HEK293 (cell line): ENCODE data around the gene LETM1.
"Not testable (repeated sequence)": the region's sequence is repeated elsewhere in the genome, so short reads cannot be mapped to it uniquely, and the experiment has no call there.

ENCODE experiments used
- CTCF ChIA-PET: fragments of 350-600 bp; formaldehyde crosslinking; extraction: SDS; loops from one replicate; lab custom pipeline; 2021; ENCODE audit warnings: antibody characterized with exemption; lab: Yijun Ruan, JAX
- POLR2A ChIA-PET: fragments of 300-600 bp; formaldehyde crosslinking; extraction: SDS; loops from one replicate; lab custom pipeline; 2020; ENCODE audit warnings: antibody characterized with exemption, inconsistent platforms; lab: Yijun Ruan, JAX
- H3K27ac ChIP-seq: fragments of 200-500 bp; sonication (Bioruptor generic); 2 replicates; pipeline ENCODE4 v1.5.1; 2014; ENCODE audit warnings: low read depth, low read length, control low read depth, inconsistent platforms; ENCODE audit errors: extremely low read depth
- H3K36me3 ChIP-seq, 2 experiments: fragments of 200-500 bp in 1 of 2; sonication (Bioruptor generic) in 1 of 2; 1 replicate in 1 of 2; 2 replicates in 1 of 2; pipeline ENCODE4 v1.5.1; 2014 to 2017; ENCODE audit warnings: inconsistent platforms in 2 of 2, low read length in 2 of 2; ENCODE audit not compliant: control insufficient read depth in 2 of 2, insufficient read depth in 1 of 2
- H3K4me1 ChIP-seq: fragments of 200-500 bp; sonication (Bioruptor generic); 2 replicates; pipeline ENCODE4 v1.5.1; 2014; ENCODE audit warnings: mild to moderate bottlenecking, low read length, inconsistent platforms; ENCODE audit not compliant: control insufficient read depth, insufficient read depth
- H3K4me3 ChIP-seq: 2 replicates; pipeline ENCODE4 v1.5.1; 2011; ENCODE audit warnings: low read depth, mild to moderate bottlenecking, control low read depth, low read length, moderate library complexity
- H3K9me3 ChIP-seq: fragments of 200-500 bp; sonication (Bioruptor generic); 2 replicates; pipeline ENCODE4 v1.5.1; 2014; ENCODE audit warnings: low read depth, low read length, inconsistent platforms; ENCODE audit not compliant: control insufficient read depth, insufficient read depth
- EGR2 ChIP-seq: fragments of 450-650 bp; formaldehyde crosslinking; IDR thresholded peaks from 2 replicates; pipeline ENCODE4 v1.5.1; 2016; ENCODE audit warnings: low read depth, missing biosample characterization, missing genetic modification characterization
- FEZF1 ChIP-seq: fragments of 450-650 bp; formaldehyde crosslinking; IDR thresholded peaks from 2 replicates; pipeline ENCODE4 v1.5.1; 2016; ENCODE audit warnings: missing biosample characterization, missing genetic modification characterization
- GLI4 ChIP-seq: fragments of 450-650 bp; formaldehyde crosslinking; IDR thresholded peaks from 2 replicates; pipeline ENCODE4 v1.5.1; 2016; ENCODE audit warnings: missing biosample characterization, missing genetic modification characterization
- HOXC10 ChIP-seq: sonication (generic); formaldehyde crosslinking; IDR thresholded peaks from 2 replicates; pipeline ENCODE4 v1.8.1; 2023; ENCODE audit warnings: mild to moderate bottlenecking, missing genetic modification reagents
- PRDM6 ChIP-seq: fragments of 450-650 bp; formaldehyde crosslinking; IDR thresholded peaks from 2 replicates; pipeline ENCODE4 v1.5.1; 2017; ENCODE audit warnings: missing biosample characterization, missing genetic modification characterization
- ZBTB48 ChIP-seq: fragments of 450-650 bp; formaldehyde crosslinking; IDR thresholded peaks from 2 replicates; pipeline ENCODE4 v1.5.1; 2016; ENCODE audit warnings: missing biosample characterization, missing genetic modification characterization
- ZNF121 ChIP-seq: fragments of 450-650 bp; formaldehyde crosslinking; IDR thresholded peaks from 2 replicates; pipeline ENCODE4 v1.5.1; 2016; ENCODE audit warnings: missing biosample characterization, missing genetic modification characterization
- ZNF133 ChIP-seq: fragments of 450-650 bp; formaldehyde crosslinking; IDR thresholded peaks from 2 replicates; pipeline ENCODE4 v1.5.1; 2016; ENCODE audit warnings: missing biosample characterization, missing genetic modification characterization
- ZNF138 ChIP-seq: fragments of 450-650 bp; formaldehyde crosslinking; IDR thresholded peaks from 2 replicates; pipeline ENCODE4 v1.5.1; 2016; ENCODE audit warnings: missing biosample characterization, missing genetic modification characterization, borderline replicate concordance
- ZNF148 ChIP-seq: fragments of 450-650 bp; formaldehyde crosslinking; IDR thresholded peaks from 2 replicates; pipeline ENCODE4 v1.5.0; 2017; ENCODE audit warnings: missing biosample characterization, missing genetic modification characterization, borderline replicate concordance
- ZNF214 ChIP-seq: fragments of 450-650 bp; formaldehyde crosslinking; IDR thresholded peaks from 2 replicates; pipeline ENCODE4 v1.5.1; 2017; ENCODE audit warnings: missing biosample characterization, mild to moderate bottlenecking, missing genetic modification characterization, borderline replicate concordance
- ZNF223 ChIP-seq: fragments of 450-650 bp; formaldehyde crosslinking; IDR thresholded peaks from 2 replicates; pipeline ENCODE4 v1.5.1; 2016; ENCODE audit warnings: missing biosample characterization, missing genetic modification characterization
- ZNF23 ChIP-seq: fragments of 450-650 bp; formaldehyde crosslinking; IDR thresholded peaks from 2 replicates; pipeline ENCODE4 v1.5.1; 2016; ENCODE audit warnings: missing biosample characterization, missing genetic modification characterization, borderline replicate concordance
- ZNF266 ChIP-seq: fragments of 450-650 bp; formaldehyde crosslinking; IDR thresholded peaks from 2 replicates; pipeline ENCODE4 v1.5.1; 2016; ENCODE audit warnings: missing biosample characterization, missing genetic modification characterization, low read depth
- ZNF354C ChIP-seq: fragments of 450-650 bp; formaldehyde crosslinking; IDR thresholded peaks from 2 replicates; pipeline ENCODE4 v1.5.1; 2016; ENCODE audit warnings: missing biosample characterization, missing genetic modification characterization, low read depth, borderline replicate concordance
- ZNF660 ChIP-seq: fragments of 450-650 bp; IDR thresholded peaks from 2 replicates; pipeline ENCODE4 v1.5.1; 2018; ENCODE audit warnings: missing biosample characterization, mild to moderate bottlenecking, missing genetic modification characterization
- ZNF776 ChIP-seq: fragments of 450-650 bp; formaldehyde crosslinking; IDR thresholded peaks from 2 replicates; pipeline ENCODE4 v1.5.0; 2017; ENCODE audit warnings: missing biosample characterization, missing genetic modification characterization, borderline replicate concordance
- ZXDB ChIP-seq: fragments of 450-650 bp; formaldehyde crosslinking; IDR thresholded peaks from 2 replicates; pipeline ENCODE4 v1.5.1; 2016; ENCODE audit warnings: missing biosample characterization, missing genetic modification characterization
- TF ChIP-seq, protein P1 (sequence below): fragments of 450-650 bp; IDR thresholded peaks from 2 replicates; pipeline ENCODE4 v1.5.1; 2018; ENCODE audit warnings: missing biosample characterization, mild to moderate bottlenecking, missing genetic modification characterization
- TF ChIP-seq, protein P2 (sequence below): fragments of 450-650 bp; formaldehyde crosslinking; IDR thresholded peaks from 2 replicates; pipeline ENCODE4 v1.5.1; 2016; ENCODE audit warnings: missing biosample characterization, missing genetic modification characterization, borderline replicate concordance
- TF ChIP-seq, protein P3 (sequence below): fragments of 450-650 bp; formaldehyde crosslinking; IDR thresholded peaks from 2 replicates; pipeline ENCODE4 v1.5.1; 2017; ENCODE audit warnings: missing biosample characterization, missing genetic modification characterization

The LETM1 gene

GRCh38 chr4:1837069-1837468 is 18.9 kb downstream of the LETM1 start (continued):
- TF ChIP-seq, protein P1, sequence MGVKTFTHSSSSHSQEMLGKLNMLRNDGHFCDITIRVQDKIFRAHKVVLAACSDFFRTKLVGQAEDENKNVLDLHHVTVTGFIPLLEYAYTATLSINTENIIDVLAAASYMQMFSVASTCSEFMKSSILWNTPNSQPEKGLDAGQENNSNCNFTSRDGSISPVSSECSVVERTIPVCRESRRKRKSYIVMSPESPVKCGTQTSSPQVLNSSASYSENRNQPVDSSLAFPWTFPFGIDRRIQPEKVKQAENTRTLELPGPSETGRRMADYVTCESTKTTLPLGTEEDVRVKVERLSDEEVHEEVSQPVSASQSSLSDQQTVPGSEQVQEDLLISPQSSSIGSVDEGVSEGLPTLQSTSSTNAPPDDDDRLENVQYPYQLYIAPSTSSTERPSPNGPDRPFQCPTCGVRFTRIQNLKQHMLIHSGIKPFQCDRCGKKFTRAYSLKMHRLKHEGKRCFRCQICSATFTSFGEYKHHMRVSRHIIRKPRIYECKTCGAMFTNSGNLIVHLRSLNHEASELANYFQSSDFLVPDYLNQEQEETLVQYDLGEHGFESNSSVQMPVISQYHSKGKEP = no peak
- TF ChIP-seq, protein P2, sequence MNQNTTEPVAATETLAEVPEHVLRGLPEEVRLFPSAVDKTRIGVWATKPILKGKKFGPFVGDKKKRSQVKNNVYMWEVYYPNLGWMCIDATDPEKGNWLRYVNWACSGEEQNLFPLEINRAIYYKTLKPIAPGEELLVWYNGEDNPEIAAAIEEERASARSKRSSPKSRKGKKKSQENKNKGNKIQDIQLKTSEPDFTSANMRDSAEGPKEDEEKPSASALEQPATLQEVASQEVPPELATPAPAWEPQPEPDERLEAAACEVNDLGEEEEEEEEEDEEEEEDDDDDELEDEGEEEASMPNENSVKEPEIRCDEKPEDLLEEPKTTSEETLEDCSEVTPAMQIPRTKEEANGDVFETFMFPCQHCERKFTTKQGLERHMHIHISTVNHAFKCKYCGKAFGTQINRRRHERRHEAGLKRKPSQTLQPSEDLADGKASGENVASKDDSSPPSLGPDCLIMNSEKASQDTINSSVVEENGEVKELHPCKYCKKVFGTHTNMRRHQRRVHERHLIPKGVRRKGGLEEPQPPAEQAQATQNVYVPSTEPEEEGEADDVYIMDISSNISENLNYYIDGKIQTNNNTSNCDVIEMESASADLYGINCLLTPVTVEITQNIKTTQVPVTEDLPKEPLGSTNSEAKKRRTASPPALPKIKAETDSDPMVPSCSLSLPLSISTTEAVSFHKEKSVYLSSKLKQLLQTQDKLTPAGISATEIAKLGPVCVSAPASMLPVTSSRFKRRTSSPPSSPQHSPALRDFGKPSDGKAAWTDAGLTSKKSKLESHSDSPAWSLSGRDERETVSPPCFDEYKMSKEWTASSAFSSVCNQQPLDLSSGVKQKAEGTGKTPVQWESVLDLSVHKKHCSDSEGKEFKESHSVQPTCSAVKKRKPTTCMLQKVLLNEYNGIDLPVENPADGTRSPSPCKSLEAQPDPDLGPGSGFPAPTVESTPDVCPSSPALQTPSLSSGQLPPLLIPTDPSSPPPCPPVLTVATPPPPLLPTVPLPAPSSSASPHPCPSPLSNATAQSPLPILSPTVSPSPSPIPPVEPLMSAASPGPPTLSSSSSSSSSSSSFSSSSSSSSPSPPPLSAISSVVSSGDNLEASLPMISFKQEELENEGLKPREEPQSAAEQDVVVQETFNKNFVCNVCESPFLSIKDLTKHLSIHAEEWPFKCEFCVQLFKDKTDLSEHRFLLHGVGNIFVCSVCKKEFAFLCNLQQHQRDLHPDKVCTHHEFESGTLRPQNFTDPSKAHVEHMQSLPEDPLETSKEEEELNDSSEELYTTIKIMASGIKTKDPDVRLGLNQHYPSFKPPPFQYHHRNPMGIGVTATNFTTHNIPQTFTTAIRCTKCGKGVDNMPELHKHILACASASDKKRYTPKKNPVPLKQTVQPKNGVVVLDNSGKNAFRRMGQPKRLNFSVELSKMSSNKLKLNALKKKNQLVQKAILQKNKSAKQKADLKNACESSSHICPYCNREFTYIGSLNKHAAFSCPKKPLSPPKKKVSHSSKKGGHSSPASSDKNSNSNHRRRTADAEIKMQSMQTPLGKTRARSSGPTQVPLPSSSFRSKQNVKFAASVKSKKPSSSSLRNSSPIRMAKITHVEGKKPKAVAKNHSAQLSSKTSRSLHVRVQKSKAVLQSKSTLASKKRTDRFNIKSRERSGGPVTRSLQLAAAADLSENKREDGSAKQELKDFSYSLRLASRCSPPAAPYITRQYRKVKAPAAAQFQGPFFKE (tag by site-specific recombination) = no peak
- TF ChIP-seq ZNF148 (no peak), ZNF133 (tag by site-specific recombination) (no peak), EGR2 (tag by site-specific recombination) (no peak), ZNF138 (no peak), ZNF23 (no peak), ZNF660 (tag by site-specific recombination) (no peak), ZXDB (tag by site-specific recombination) (no peak), ZNF354C (tag by site-specific recombination) (no peak)

DNA sequence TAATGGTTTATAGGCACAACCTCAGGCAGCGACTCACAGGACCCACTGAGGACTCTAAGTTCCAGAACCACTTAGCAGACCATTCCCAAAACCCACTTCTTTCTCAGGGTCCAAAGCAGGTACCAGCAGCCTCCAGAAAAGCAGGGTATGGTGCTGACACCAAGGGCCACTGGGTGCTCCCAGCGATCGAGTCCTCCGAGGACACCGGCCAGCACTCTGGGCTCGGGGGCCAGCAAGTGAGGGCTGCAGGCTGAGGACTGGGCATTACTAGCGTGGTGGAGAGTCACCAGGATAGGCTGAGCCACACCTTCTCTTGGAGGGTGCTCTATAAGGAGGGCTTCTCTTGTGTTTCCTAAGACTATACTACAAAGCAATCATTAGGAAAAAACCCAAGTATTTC is 19.3 kb downstream of the LETM1 start:
- Histone ChIP-seq H3K9me3 (no peaks in the 10 kb centered on the region), H3K27ac (no peak overlapping the region), H3K4me3 (no peak overlapping the region), H3K36me3 (peaks cover 13 to 89% of the 10 kb centered on the region in 2 experiments; a peak in 2 of 3 replicates), H3K4me1 (no peaks in the 10 kb centered on the region)
- no peak for TF ChIP-seq ZNF776
- TF ChIP-seq ZXDB (tag by site-specific recombination) = no peak
- TF ChIP-seq HOXC10 (CRISPR knock-in tag) = no peak
- TF ChIP-seq ZNF121 (tag by site-specific recombination) = no peak
- TF ChIP-seq ZBTB48 = no peak
- TF ChIP-seq ZNF223 (tag by site-specific recombination) = no peak
- TF ChIP-seq FEZF1 (tag by site-specific recombination) = no peak
- TF ChIP-seq, protein P3, sequence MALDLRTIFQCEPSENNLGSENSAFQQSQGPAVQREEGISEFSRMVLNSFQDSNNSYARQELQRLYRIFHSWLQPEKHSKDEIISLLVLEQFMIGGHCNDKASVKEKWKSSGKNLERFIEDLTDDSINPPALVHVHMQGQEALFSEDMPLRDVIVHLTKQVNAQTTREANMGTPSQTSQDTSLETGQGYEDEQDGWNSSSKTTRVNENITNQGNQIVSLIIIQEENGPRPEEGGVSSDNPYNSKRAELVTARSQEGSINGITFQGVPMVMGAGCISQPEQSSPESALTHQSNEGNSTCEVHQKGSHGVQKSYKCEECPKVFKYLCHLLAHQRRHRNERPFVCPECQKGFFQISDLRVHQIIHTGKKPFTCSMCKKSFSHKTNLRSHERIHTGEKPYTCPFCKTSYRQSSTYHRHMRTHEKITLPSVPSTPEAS = no peak
- no peak for TF ChIP-seq ZNF214 (tag by site-specific recombination)
- no peak for TF ChIP-seq GLI4 (tag by site-specific recombination)
- TF ChIP-seq ZNF266 (tag by site-specific recombination) = no peak
- no peak for TF ChIP-seq PRDM6 (tag by site-specific recombination)
- POLR2A ChIA-PET = no interaction called here
- CTCF ChIA-PET = interaction anchor here (0.8 kb wide), 1 partner anchor 62 kb away, joined by 3 read pairs; no protein-coding TSS in a partner anchor

DNA sequence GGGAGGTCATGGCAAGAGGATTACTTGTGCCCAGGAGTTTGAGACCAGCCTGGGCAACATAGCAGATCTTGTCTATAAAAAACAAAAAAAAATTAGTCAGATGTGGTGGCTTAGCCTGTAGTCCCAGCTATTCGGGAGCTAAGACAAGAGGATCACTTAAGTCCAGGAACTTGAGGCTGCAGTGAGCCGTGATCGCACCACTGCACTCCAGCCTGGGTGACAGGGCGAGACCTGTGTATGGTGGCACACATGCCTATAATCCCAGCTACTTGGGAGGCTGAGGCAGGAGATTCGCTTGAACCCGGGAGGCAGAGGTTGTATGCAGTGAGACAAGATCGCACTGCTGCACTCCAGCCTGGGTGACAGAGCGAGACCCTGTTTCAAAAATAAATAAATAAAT is 20.1 kb downstream of the LETM1 start:
- H3K4me1 ChIP-seq, H3K9me3 ChIP-seq, POLR2A ChIA-PET, H3K27ac ChIP-seq, H3K4me3 ChIP-seq: not testable (repeated sequence)
- peaks cover 13 to 89% of the 10 kb centered on the region in 2 experiments; a peak in 2 of 3 replicates for H3K36me3 ChIP-seq
- CTCF ChIA-PET = interaction anchor here (0.7 to 1.1 kb wide), 2 partner anchors 75 to 359 kb away, joined by 3 read pairs; no protein-coding TSS in a partner anchor
